Suppressor macrophage (primary cell): ENCODE measurements around the gene ADGRL2.

Experiments
- DNase-seq, 4 experiments: peaks; one replicate each; pipeline ENCODE4 v3.0.0-alpha.2; 2020 to 2022

ADGRL2 gene

DNA sequence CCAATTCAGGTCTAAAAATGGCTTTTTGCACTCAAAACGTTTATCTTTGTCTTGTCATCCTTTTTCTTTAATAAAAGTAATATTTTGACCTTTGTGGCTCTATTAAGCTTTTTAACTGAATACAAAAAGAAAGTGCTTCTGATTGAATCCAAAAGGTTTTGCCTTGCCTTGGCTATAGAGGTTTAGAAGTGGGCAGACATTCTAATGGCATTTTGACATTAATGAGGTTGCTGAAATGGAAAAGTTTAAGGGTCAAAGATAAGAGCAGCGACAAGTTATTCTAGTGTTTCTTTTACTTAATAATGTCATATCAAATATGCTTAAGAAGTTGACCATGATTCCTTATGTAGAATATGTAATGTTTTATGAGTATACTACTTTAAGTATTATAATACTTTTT lies 120.2 kb downstream of the ADGRL2 start:
- no peak for DNase-seq

DNA sequence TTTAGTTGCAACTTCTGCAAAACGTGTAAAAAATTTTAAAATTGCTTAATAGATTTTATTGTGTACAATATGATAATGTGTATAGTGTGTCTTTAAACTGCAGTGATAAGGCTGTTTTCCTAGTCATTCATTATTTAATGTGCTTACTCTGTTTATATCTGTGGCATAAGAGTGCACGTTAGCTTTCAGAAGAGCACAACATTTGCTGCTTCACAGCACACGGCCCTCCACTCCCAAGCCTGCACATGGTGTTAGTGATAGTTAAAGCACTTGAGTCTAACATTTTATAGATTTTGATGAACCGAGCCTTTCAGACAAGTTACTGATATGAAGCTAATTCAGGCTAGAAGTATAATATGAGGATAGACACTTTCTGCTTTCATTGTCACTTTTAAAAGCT lies 120.6 kb downstream of the ADGRL2 start:
- DNase-seq = no peak

DNA sequence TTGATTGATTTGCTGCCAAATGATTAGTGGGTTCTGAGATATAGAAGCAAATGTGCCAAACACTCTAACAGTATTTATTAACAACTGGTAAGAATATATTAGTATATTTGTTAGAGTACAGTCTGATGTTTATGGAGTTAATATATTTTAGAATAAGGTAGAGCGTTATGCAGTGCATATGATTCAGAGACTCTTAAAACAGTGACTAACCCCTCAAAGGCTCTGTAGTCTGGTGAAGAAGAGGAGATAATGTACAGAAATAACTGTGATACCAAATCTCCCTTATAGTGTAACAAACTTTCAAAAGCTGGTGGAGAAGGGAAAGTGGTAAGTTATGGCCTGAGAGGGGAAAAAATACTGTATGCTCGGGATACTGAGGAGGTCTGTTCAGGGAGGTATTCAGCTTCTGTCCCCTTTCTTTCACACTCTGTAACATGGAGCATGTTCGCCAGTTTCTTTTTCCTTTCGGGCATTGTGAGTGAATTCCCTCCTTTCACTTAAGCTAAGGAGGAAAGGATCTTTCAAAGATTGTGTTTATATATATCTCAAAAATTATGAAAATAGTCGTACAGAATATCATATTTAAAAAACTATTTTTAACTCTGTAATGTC lies 121.2 kb downstream of the ADGRL2 start:
- DNase-seq = no peak

DNA sequence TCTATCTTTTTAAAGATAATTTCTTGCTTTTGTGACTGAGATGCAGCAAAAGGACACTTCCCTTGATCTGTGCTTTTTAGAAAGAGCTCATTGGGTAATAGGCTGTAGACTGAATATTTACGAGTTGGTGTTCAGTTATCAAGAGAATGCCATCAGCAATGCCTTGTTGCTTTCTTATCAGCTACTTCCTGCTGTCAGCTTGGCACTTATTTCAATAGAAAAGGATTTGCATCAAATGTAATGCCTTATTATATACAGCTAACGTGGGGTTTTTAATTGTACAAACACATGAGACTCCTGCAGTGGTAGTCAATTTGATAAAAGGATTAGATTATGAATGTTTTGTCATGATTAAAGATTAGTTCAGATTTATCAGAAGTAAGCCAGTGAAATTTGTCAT lies 122.2 kb downstream of the ADGRL2 start:
- no peak for DNase-seq

DNA sequence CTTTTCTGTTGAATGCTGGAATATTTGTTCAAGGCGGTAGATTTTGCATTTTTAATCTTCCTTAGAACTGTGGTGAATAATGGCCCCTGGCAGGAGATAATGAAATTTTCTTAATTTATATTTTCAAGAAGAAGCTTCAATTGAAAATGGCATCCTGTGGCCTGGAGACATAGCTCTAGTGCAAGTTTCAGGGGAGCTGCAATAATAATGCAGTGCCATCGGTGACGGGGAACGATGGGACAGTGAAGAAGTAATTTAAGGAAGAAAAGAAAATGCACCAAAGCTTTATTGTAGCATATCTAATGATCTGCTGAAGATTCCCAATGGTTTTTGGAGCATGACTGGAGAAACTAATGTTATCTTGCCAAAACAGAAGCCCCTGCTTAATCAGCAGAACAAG lies 128.4 kb downstream of the ADGRL2 start:
- DNase-seq = no peak

DNA sequence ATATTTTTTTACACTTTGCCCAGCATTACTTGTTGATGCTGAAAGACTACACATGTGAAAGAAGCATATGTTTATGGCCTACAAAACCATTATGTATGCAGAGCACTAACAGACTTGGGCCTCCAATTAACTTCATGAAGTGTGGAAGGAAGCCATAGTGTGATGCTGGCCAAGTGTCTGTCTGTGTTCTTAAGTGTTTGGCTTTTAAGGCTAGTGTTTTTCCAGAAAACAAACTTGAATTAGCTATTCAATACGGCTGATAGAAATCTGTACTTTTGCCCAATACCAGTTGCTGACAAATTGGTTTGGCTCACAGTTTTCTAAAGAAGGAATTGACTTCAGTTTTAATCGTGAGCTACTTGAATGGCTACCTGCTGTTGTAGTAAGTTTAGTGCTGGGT lies 136.1 kb downstream of the ADGRL2 start:
- DNase-seq = no peak

DNA sequence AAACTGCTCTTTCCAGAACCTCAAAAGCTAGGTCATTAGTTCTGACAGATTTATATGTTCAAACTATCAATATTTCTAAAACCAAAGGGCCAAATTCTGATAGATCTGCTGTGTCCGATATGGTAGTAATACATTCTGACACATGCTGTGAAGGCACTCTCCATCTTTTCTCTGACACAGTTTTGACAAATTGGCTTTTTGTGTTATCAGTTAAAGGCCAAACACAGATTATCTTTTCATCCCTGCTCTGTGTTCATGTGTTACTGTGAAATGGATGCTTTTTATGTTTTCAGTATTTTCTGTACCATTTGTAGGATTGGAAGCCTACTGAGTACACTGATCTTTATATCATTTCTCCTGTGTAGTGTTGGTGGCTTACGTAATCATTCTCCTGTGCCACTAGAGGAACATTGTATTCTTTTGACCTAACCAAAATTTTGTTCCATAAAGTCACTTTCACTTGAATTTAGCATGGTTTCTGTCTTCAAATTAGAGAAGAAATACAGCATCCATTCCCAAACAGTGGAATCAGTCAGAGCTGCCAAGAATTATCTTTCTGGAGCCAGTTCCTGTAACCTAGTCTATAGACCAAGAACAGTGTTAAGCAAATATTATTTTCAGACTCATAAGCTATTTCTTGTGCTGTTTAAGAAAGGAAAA lies 137.2 kb downstream of the ADGRL2 start:
- DNase-seq = no peak

DNA sequence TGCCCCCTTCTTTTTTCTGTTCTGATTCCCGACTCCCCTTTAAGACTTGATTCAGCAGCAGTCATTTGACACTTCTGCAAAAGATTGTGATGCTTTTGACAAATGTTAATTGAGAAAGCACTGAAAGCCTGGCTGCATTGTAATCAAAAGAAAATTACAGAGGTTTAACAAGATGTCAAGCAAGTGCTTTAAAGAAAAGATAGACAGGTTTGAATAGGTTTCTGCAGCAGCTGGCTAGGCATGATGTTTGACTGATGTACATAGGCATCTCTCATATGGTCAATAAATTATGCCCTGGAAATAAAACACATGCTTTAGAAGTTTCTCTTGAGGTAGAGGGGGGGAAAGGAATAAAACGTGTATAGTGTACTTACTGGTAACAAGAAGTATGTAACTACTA lies 147.8 kb downstream of the ADGRL2 start:
- no peak for DNase-seq

DNA sequence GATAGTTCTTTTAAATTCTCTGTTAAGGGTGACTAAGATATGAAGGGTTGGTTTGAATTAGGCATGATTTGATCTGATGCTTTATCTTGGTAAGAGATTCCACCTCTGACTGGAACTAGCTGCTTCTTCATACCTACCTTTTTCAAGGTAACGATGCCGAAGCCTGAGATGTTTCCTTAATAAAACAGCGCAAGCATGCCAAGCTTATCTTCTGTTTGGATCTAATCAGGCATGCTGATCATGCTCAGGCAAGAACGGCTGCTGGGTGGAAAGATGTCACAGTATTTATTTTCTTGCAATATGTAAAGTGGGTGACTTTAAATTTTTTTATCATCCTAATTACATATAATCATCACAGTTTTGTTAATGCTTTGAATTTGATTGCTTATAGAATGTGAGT lies 148.7 kb downstream of the ADGRL2 start:
- no peak for DNase-seq

DNA sequence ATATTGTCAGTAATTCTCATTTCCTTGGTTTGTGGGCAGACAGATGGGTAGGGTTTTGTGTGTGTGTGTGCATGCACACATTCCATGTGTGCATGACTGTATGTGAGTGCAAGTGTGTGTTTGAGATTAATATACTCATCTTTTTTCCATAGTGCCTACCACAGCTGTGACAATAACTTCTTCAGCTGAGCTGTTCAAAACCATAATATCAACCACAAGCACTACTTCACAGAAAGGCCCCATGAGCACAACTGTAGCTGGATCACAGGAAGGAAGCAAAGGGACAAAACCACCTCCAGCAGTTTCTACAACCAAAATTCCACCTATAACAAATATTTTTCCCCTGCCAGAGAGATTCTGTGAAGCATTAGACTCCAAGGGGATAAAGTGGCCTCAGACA lies 149.3 kb downstream of the ADGRL2 start:
- DNase-seq = no peak

DNA sequence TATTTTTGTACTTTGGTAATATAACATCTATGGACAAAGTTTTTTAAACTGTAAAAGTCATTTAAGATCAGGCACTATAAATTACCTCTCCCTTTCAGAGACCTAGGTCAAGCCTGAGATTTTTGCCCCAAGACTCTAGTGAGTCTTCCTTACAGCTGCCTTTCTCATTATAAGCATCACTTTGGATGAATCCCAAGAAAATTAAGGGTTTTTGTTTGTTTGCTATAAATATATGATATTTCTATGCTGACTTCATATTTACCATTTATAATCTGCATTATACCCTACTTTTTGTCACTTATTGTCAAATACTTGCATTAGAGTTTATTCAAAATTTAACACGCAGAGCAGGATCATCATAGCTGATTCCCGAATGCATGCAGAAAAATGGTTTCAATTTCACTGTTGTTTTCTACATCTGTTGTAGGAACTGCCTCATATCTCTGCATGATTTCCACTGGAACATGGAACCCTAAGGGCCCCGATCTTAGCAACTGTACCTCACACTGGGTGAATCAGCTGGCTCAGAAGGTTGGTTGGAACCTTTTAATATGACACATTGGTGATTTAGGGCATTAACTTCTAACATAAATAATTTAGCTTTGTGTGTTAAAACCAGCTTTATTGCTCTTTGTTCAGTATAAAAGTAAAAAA lies 150.0 kb downstream of the ADGRL2 start:
- no peak for DNase-seq

DNA sequence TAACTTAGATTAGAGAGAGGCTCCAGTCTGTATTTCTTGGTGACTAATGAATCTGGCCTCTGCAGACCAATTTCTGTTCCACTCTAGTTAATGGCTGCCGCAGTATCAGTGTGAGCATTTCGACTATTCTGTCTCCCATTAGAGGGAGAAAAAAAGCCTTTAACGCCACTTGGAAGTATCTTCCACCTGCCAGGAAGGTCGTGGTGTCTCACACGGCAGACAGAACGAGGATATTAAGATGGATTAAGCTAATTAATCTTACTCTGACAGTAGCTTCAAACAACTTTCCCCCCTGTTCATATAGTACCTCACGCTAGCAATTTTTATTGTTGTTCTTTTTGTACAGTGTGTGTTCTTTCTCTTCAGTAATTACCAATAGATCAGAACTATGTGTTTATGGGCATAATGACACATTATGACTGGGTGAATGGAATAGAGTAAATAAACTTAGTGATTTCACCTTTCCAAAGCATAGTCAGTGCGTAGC lies 153.8 kb downstream of the ADGRL2 start:
- DNase-seq = no peak

DNA sequence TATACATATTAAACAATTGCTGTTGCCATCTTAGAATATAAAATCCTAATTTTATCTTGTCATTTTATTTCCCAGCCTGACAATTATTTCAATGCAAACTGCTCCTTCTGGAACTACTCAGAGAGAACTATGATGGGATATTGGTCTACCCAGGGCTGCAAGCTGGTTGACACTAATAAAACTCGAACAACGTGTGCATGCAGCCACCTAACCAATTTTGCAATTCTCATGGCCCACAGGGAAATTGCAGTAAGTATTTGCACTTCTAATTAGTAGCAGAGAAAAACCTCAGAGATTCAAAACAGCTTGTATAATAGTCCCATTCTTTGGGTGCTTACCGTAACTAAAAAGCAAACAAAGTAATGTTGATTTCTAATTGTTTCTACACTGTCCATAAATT lies 167.2 kb downstream of the ADGRL2 start:
- DNase-seq = no peak

DNA sequence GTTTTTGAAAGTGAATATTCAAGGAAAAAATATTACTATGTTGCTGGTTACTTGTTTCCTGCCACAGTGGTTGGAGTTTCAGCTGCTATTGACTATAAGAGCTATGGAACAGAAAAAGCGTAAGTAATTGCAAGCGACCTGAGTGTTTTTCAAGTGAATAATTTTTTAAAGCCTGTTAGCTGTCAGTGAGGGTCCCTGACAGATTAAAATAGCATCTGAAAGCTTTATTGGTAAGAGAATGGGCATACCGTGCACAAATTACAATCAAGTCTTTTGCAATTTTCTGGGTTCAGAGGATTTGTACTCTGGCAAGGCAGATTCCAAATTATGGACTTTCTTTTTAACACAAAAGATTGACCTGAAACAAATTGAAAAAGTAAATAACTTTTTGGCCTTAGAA lies 169.7 kb downstream of the ADGRL2 start:
- DNase-seq = no peak

DNA sequence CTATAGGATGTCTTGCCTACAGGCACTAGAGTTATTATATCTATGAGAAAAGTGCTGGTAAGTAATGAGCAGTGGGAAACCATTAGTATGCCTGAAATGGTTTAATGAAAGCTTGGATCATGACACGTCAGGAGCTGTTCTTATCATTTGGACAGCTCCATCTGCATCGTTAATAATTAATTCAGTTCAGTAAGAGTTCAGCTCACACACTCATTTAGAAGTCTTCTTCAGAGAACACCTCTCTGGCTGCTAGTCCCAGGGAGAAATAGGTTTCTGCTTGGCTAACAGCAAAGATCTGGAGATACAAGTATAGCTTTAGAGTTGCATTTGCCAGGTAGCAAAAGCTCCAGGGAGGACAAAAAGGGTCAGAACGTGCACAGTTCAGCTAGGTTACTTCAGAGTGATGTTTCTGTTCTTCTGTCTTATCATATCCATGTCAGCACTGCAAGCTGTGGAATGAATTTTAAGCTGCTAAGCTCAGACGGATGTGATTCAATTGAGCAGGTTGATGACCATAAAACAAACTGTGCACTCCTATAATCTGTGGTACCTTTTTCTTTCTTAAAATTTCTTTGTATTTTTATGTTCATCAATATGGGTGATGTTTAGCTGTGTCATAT lies 173.6 kb downstream of the ADGRL2 start:
- DNase-seq = no peak

DNA sequence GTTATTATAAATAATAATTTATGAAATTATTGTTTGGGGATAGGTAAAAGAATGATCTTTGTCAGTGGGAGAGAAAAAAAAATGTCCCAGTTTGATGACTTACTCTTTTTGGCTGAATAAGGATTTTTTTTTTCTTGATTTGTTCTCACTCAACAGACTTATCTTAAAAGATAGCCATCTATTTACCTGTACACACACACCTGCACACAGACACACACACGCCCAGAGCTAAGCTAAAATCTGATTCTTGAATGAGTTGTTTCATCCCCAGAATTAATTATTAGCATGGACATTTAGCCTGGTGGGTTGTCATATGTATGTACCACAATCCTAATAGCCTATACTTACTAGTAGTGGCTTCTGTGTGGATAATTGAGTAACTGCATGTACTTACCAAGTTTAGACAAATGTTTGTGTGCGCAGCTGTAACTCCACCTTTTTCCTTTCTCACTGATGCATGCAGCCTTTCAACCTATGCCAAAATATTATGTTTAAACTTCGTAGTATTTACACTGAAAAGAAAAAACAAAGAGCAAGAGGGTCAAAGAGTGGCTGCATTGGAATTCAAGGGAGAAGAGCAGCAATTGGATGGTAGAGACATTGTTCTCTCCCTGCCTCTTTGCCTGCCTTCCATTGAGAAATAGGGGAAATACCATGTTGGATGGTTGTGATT lies 174.3 kb downstream of the ADGRL2 start:
- no peak for DNase-seq

DNA sequence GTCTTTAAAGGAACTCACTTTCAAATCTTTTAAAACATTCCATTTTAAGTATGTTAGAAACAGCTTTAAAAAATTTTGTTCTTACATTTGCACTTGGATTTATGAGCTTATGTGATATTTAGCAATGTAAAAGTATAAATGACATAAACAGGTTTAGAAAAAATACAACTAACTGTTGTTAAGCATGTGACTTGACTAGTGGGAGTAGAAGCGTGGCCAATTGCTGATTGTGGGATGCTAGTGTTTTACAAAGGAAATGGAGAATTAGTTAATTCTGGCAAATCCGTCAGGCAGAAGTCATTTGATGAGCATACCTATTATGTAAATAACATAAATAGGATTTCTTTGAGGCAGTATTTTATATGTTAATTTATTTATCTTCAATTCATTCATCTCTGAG lies 175.8 kb downstream of the ADGRL2 start:
- DNase-seq = no peak

DNA sequence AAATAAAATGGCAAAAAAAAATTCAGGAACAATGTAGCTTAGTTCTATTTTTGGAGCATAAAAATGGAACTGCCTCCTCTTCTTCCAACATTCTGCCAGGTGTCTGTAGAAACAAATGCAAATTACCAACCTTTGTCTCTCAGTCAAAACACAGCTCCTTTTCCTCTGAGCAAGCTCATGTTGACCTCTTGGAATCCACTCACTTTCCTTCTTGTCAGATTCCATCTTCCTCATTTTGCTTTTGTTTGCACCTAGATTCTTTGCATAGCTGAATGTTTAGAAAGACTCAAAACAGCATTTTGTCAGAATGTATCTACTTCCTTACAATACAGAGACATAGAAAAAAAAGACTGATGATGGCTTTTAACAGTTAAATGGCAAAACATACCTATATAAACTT lies 178.2 kb downstream of the ADGRL2 start:
- DNase-seq = no peak

DNA sequence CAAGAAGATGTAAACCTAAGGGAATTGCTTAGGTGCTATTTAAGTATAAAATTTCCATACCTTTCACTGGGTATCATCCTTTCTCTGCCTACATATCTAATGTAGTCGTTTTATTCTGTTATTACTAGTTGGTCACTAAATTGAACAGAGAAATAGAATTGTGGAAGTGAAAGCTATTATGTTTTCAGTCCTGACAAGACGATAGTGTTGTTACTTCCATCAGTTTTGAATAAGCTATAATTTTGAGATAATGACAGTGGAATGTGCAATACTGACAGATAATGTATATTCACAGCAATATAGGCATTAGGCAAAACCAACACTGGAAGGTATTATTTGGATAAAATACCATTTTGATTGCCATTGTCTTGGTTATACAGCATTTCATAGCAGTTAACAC lies 181.8 kb downstream of the ADGRL2 start:
- DNase-seq = no peak

DNA sequence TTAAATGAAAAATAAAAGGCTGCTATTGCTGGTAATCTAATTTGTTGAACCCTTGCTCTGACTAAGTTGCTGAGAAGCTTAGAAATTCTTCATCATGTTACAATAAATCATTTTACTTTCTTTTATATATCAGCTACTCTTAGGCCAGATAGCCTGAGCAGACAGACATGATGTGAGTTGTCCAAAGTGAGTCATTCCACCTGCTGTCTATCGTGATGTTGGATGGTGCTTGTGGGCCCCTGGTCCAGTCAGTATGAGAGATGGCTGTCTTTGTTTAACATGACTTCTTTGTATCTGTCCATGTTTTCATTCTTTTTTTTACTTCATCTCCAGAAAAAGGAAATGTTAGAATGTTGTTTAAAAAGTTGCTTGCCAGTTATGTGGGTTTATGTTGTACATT lies 188.8 kb downstream of the ADGRL2 start:
- no peak for DNase-seq

DNA sequence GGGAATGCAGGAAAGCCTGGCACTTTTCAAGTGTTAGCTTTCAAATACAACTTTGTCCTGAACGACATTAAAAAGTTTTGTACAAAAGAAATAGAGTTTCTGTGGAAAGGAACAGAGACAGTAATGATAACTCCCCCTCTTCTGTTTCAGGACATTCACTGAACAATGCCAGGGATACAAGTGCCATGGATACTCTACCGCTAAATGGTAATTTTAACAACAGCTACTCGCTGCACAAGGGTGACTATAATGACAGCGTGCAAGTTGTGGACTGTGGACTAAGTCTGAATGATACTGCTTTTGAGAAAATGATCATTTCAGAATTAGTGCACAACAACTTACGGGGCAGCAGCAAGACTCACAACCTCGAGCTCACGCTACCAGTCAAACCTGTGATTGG lies 189.5 kb downstream of the ADGRL2 start:
- no peak for DNase-seq

DNA sequence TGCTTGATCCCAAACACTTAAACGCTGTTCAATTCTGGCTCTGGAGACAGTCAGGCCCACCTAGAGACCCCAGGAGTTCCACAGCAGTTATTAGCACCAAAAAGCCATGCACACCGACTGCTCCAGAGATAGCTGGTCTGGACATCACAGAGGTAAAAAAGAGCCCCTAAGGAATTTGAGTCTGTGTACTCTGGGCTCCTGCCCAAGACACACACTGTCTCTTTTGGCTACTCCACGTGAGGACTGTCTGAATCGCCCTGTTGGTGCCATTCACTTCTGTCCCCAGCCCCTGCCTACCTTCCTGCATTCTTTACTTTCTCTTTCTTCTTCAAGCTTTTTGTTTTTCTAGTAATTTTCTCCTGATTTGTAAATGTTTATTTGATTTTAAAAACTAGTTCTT lies 197.4 kb downstream of the ADGRL2 start:
- no peak for DNase-seq

DNA sequence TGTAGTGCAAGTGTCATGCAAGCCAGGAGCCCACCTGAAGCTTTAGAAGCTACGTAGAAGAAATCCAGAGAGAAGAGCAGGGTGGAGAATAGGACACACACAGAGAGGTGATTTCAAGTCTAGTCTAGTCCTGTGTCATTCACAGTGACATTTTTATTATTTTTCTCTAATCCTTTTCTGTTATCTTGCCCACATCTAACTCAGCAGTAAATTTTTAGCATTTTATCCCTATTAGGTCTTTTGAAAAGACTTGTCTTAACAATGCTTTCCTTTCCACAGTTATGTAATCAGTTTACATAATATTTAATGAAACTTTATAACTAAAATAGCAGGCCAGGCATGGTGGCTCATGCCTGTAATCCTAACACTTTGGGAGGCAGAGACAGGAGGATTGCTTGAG lies 198.6 kb downstream of the ADGRL2 start:
- no peak for DNase-seq
